GM19395 (cell line): ENCODE results near the gene GPR150.

Experiments
- ATAC-seq: cut with Tn5 transposase; IDR thresholded peaks from one replicate; pipeline ENCODE4 v1.9.1; 2021; ENCODE audit warnings: mild to moderate bottlenecking, moderate library complexity; ENCODE audit not compliant: unreplicated experiment

Gene GPR150

DNA sequence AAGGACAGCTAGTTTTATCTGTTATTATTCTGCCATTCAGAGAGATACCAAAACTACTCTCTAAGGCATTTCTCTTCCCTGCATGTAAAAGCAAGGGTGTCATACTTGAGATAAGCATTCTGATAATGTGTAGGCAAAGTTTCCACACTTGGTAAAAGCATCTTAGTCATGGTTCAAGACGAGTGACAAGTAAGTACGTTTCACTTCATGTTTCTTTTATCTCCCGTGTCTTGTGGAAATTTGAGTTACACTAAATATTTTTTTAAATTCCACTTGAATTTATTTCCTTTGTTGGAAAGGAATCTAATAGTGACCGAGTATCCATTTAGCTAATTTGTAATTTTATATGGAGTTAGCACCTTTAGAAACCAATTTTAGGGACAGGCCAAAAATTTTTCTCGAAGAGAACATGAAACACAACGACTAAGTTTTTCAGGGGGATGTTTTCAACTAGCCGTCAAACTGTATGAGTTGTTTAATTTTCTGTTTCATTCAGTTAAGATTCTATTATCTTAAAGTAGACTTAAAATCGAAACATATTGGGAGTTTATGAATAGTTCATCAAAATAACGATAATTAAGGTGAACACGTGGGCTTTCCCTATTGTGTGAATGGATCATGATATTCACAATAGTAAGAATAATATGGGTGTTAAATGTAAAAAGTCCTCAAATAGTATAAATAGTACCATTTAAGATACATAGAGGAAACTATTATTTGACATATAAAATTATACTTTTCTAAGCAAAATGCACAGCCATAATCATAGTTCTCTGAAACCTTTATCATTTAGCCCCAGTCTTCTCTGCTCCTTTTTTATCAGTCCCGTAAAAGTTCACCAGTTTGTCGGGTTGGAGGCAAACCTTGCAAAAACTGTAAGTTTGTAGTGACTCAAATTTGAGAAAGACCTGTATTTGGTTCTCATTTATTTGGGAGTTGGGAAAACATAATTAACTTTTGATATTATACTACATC lies 28.3 kb downstream of the GPR150 start:
- ATAC-seq = no peak

DNA sequence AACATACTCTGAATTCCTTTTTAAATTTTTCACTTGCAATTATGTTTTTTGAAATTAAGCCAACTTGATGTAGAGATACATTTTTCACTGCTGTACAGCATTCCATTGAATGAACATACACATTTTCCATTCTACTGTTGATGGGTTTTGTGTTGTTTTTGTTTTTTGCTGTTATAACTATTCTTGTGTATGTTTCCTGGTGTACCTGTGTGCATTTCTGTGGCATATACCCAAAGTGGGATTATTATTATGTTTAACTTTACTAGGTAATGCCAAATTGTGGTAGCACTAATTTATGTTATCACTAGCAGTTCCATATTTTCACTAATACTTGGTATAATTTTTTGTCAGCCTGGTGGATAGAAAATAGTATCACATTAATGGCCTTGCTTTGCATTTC lies 29.4 kb downstream of the GPR150 start:
- no peak for ATAC-seq

DNA sequence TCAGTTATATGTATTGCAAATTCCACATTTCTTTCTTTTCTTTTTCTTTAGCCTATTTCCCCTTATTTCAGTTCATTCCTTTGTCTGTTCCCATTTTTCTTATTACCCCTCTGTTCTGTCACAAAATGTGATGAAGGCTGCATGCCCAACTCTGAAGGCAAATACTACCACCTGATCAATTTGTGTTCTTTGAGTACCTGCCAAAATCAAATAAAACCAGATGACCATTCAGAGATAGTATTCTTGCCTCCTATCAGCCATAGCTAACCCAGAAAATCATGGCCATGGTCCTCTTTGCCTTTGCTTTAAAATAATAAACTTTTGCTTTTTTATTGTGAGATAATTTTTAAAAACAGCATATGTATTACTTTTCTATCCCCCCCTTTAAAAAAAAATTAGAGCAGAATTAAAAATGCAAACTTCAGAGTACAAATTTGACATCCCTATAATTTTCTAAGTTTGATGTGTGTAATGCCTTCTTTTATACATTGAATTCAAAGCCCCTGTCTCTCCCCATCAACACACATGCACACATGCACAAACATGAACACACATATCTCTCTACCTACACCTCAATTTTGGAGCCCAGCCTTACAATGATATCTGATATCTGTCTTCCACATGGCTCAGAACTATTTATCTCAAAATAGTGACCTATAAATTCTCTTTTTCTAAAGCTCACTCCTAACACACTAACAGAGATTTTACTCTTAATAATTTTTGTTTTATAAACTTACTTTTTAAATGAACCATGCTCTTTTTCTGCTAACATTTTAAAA lies 30.1 kb downstream of the GPR150 start:
- no peak for ATAC-seq

DNA sequence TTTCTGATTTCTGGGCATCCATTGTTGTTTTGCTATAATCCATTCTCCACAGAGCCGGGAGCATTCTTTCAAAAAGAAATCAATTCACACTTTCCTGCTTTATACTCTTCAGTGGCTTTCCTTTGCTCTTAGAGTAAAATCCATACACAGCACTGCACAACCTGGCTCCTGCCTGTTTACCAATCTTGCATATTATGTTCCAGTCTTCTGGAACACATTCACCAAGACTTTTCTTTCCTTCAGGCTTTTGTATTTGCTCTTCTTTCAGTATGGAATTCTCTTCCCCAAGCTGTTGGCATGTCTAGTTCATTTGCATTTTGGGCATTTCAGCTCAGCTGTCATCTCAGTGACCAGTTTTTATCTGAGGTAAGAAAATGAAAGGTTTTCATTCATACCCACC lies 33.0 kb downstream of the GPR150 start:
- no peak for ATAC-seq

DNA sequence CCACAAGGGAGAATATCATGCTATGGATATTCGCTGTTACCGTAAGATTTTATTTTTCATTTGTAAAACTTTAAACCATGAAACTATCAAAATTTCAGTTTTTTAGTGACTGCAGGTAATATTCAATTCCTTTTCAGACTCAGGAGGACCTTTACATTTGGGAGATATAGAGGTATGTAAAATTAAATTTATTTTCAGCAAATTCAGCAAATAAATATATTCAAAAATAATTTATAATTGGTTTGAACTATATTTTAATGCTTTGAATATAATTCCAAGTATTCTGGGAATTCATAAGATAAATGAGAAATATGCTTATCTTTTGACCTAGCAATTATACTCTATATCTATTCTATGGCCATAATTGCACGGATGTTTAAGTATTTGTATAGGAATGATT lies 34.3 kb downstream of the GPR150 start:
- no peak for ATAC-seq

DNA sequence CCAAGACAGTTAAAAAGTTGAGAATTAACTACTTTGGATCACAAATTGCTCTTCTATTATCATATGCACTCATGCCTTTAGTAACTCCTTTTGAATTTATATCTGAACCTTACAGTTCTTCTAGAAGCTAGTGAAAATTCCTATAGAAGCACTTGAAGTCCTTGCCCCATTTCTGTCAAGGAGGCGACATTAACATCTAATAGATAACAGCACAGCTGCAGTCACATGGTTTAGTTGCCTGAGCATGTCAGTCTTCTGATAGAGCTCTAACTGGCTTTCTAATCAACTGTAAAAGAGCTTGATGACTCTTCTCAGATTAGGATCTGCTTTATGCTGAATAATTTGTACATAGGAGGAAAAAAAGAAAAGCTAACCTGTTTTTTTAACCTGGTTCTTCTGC lies 35.7 kb downstream of the GPR150 start:
- no peak for ATAC-seq

DNA sequence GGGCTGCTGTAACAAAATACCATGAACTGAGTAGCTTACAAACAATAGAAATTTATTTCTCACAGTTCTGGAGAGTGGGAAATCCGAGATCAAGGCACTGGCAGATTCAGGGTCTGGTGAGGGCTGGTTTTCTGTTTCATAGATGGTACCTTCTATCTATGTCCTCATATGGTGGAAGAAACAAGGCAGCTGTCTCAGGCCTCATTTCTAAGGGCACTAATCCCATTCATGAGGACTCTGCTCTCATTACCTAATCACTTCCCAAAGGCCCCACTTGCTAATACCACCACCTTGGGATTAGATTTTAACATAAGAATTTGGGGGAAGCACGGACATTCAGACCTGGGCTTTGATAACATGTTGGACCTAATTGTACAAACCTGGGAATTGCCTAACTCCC lies 40.2 kb downstream of the GPR150 start:
- ATAC-seq = no peak

DNA sequence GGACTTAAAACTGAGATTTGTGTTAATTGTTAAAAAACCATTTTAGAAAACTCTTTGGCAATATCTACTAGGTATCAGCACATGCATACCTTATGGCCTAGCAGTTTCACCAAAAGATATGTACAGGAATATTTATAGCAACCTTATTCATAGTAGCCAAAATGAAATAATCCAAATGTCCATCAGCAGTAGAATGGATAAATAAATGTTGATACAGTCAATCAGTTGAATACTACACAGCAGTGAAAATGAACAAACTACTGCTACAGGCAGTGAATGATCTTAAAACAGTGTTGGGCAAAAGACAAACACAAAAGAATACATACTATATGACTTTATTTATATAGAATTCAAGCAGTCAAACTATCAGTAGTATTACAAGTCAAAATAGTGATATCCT lies 43.1 kb downstream of the GPR150 start:
- no peak for ATAC-seq

DNA sequence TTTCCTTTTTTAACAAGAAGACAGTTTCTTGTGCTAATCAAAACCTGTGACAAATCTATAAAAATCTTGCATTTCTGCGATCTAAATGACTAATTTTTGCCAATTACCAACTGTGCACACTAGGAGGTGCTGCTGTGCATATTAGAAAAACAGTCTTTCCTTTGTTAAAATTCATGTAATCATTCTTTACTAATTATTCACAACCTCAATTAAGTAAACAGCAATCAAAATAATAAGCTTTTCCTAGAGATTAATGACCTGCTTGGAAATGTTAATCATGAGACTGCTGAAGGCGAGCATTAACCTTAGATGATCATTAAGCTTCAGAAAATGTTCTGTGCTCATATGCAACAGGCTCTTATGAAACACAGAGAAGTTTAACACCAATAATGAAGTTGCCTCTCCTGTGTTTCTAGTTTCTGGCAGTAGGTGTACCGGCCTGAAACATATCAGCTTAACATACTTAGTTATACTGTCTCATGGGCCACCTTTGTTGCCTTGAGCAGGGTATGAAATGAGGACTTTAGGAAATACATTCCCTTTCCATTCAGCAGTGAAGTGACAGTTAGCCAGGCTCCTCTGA lies 44.4 kb downstream of the GPR150 start:
- ATAC-seq = no peak

DNA sequence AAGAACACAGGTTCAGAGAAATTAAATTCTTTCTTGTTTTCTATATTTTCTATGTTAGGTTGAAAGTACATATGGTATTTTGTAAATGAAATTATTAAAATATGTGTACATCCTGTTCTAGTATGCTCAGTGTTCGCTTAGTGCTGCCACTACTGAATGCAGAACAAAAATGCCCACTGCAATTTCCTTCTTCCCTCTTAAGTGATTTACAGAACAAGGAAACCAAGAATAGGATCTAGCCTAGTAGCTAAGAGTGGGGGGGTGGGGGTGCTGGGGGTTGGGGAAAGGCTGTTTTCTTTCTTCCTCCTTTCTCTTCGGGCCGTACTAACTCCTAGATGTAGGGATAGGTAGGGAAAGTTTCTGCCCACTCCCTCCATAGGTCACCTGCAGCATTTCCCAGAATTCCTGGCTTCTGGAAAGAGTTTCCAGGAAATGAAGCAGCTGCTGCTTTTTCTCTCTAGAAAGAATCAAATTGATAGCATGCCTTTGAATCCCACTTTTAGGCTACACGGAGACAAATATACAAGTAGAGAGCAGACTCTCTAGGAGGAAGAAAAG lies 47.3 kb downstream of the GPR150 start:
- ATAC-seq = no peak

DNA sequence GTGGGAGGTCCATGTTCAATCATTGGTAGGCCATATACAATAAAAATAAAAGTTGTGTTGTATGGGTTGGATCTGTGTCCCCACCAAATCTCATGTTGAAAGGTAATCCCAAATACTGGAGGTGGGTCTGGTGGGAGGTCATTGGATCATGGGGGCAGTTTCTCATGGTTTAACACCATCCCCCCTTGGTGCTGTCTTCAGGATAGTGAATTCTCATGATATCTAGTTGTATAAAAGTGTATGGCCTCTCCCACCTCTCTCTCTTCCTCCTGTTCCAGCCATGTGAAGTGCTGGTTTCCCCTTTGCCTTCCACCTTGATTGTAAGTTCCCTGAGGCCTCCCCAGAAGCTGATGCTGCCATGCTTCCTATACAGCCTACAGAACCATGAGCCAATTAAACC lies 47.8 kb downstream of the GPR150 start:
- no peak for ATAC-seq

DNA sequence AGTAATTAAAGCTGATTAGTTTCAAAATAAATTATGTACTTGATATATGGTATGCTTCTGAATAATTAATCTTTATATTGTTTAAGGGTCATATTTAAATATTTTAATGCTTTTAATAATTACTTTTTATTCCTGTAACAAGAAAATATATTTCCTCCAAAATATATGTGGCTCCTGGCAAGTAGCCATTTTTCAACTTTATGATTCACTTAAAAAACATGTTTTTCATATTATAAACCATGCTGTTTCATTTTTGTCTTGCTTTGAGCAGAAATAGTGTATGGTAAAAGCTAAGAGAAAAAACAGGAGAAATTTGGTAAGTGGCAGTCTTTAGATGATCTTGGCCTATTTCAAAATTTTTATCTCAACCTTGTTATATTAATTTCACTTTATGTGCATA lies 48.3 kb downstream of the GPR150 start:
- no peak for ATAC-seq

DNA sequence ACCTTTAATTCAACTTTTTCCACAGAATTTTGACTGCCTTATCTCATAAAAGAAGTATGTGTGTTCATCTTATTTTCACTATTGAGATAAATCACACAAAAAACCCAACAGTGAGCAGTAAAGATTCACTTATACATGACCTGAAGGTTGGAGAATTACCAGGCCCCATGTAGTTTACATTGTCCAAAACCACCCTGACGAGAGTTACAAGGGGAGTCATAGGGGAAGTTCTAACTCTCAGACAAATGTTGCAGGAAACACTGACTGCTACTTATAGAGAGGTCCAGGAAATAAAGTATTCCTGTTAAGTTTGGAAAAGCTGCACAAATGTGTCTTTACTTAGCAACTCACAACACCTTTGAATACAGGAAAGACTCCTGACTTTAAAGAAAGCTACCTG lies 48.8 kb downstream of the GPR150 start:
- ATAC-seq = no peak

DNA sequence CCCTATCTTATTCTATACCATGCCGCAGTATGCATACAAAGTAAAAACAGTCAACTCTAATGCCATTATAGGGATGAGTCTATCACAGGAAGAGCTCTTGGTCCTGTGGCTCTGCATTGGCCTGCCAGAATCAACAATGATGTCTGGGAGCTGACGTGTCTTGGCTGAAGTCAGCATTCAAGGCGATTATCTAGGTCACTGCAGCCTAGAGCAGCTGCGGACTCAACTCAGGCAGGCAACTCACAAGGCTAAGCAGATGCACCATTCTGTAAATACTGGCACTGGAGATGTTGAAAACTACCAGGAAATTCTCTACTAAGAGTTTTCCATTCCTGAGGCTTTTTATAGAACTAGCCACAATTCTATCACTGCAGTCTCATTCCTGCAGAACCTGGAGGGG lies 49.7 kb downstream of the GPR150 start:
- no peak for ATAC-seq

DNA sequence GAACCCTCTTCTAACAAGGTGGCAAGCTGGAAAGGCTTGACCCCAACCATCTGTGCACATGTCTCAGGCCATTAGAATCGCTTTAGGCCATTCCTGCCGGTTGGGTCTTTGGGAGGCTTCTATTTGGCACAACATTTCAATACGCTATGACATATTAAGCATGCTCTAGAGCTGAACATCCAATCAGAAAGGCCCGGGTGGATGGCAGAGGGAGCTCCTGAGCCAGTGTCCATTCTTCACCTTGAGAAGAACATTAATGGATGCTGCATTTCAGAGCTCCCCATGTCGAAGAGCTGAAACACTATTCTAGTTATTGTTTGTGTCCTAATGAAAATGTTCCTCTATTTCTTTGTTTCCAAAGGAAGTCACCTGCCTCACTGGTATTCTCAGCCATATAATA lies 50.1 kb downstream of the GPR150 start:
- ATAC-seq = no peak

DNA sequence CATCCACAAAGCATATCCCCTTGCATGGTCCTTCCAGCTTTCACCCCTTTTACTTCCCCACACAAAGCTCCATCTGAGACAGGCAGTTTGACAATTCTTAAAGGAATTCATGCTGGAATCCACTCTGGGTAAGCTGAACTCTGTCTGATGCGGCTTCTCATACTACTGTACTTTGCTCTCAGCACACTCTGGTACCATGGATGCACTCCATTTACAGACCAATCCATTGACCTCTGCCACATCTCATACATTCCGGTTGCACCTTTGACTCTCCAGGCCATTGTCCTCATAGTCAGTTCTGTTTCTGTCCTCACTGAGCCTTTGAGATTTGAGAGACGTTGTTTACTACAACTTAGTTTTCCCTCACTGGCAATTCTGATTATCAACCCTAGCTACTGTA lies 50.7 kb downstream of the GPR150 start:
- ATAC-seq = no peak
